CD4-positive, alpha-beta T cell treated with Interleukin-1 beta for 1 hour (primary cell): Measurements from ENCODE around the gene SDHA.

Source experiments
- DNase-seq, 2 donors: peaks; one replicate each; pipeline ENCODE4 v3.0.0-alpha.2; 2020 to 2022

The SDHA gene

DNA sequence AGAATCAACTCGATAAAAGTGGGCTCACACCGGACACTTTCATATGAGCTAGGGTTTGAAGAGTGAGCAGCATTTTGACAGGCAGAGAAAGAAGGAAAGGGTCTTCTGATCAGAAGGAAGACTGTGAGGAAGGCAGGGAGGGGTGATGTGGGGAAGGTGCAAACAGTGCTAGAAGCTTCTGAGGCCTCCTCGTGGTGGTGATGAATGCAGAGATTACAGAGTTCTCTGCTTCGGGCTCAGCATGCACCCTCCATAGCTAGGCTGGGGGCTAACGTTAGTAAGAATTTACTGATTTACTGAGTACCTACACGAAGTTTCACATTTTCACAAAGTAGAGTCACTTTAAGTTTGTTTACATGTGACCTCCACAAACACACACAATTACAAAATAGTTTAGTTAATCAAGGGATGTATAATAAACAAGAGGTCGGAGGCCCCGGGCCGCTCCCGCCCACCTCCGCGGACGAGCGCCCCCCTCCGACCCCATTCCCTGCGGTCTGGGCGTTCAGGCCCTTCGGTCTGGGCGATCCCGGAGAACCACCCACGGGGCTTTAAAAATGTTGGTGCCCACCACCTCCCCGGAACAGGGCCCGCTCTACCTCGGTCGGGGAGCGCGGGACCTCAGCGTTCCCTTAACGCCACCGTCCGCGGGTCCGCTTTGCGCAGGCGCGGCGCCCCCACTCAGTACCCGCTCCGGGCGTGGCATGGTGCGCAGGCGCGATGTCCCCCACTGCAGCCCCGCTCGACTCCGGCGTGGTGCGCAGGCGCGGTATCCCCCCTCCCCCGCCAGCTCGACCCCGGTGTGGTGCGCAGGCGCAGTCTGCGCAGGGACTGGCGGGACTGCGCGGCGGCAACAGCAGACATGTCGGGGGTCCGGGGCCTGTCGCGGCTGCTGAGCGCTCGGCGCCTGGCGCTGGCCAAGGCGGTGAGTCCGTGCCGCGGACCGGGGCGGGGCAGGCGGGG is at the start of gene SDHA, which contains the start of gene CCDC127:
SDHA (plus strand) TSS at position 827 of the 963 bp plus-strand sequence; CDS start at position 863, 36 bp downstream.
CCDC127 (minus strand) TSS at position 660 of the 963 bp plus-strand sequence. CDS start 1,304 bp downstream, outside the sequence.
- peak; percentile 97 to 98 for DNase-seq

DNA sequence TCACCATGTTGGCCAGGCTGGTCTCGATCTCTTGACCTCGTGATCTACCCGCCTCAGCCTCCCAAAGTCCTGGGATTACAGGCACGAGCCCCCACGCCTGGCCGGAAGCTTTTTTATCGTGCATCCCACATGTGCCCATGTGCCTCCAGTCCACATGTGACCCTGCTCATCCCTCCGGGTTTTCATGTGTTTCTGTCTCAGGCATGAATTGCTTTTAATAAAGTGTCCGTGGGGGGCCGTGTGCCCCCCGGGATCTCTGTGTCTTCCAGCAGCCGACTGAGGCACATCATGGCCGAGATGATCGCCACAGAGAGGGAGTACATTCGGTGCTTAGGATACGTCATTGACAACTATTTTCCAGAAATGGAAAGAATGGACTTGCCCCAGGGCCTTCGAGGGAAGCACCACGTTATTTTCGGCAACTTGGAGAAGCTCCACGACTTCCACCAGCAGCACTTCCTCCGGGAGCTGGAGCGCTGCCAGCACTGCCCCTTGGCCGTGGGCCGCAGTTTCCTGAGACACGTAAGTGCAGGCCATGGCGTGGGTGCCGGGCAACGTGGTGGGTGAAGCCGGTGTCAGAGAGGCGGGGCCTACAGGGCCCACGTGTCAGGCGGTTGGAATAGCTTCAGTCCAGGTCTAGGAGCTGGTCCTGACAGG is 48.9 kb upstream of the SDHA start:
- no peak for DNase-seq

GRCh38 chr5:169728-170094 is 48.4 kb upstream of the SDHA start:
- no peak for DNase-seq

DNA sequence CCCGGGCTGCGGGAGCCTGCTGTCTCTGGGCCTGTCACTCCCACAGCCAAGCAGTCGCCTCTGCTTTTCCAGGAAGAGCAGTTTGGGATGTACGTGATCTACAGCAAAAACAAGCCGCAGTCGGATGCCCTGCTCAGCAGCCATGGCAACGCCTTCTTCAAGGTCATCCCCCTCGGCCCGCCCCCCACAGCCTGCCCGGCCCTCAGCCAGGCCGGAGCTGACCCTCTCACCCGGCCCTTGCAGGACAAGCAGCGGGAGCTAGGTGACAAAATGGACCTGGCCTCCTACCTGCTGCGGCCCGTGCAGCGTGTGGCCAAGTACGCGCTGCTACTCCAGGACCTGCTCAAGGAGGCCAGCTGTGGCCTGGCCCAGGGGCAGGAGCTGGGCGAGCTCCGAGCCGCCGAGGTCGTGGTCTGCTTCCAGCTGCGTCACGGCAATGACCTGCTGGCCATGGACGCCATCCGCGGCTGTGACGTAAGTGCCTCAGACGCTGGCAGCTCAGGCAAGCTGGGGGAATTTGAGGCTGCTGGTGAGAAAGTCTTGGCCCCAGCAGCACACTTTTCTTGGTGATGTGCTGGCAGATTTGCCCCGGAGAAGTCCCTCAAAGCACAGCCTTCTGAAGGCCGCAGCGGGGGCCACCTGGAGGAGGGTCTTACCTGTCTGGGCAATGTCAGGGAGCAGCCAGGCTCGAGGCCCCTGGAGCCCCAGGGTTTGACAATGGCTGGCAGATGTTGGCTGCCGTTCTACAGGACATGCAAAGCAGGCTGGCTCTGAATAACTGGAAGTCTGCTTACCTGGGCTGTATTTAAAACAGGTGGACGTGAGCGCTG is 46.9 kb upstream of the SDHA start:
- no peak for DNase-seq

- no peak for DNase-seq
Measured at GRCh38 chr5:171801-172331, 46.3 kb upstream of the SDHA start.

DNA sequence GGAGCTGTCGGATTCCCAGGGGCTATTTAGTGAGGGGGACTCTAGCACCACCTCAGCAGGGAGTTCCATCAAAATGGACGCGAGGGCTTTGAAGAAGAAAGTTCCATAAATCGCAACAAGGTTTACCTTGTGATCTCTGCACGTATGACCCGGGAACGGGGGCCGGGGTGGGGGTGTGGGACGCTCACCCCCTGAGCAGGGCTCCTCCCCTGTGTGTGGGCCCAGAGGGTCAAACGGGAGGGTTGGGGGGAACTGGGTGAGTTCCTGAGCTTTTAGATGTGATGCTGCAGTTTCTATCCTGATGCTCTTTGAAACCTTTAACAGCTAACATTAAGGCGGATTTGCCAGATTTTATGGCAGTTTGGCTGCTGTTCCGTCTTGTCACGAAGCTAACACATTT is 45.7 kb upstream of the SDHA start:
- no peak for DNase-seq

DNA sequence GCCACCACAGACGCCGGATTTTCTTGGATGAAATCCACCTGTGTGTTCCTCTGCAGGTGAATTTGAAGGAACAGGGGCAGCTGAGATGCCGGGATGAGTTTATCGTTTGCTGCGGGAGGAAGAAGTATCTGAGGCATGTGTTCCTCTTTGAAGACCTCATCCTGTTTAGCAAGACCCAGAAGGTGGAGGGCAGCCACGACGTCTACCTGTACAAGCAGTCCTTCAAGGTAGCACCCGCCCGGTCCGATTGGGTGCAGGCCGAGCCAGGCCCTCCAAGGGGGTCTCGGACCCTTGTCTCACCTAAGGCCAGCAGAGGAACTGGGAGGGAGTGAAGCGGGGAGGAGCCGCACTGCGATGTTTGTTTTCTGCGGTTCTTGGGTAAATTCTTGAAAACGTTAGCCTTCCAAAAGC is 45.3 kb upstream of the SDHA start:
- no peak for DNase-seq

DNA sequence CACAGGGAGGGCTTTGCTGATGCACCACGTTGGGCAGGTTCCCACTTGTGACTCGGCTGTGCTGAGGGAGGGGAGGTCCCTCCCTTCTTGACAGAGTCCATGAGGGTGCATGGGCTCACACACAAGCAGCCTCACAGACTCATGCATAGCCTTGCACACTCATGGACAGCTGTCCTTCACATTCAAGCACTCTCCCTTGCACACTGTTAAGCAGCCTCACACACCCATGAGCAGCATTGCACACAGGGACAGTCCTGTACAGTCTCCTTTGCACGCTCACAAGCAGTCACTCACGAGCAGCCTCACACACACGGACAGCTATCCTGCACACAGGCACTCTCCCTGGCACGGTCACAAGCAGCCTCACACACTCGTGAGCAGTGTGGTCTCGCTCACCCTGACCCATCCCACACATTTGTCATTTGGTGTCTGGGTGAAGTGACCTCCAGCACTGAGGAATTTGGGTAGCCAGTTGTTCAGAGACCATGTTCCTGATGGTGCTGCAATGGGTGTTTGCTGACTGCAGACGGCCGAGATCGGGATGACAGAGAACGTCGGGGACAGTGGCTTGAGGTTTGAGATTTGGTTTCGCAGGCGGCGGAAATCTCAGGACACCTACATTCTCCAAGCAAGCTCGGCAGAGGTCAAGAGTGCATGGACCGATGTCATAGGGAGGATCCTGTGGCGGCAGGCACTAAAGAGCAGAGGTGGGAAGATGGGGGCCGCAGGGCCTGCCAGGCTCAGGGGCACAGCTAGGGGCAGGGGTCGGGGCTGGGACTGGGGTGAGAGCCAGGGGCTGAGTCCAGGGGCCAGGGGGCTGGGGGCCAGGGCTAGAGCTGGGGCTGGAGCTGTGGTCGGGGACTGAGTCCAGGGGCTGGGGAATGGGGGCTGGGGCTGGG is 44.5 kb upstream of the SDHA start:
- DNase-seq = no peak

DNA sequence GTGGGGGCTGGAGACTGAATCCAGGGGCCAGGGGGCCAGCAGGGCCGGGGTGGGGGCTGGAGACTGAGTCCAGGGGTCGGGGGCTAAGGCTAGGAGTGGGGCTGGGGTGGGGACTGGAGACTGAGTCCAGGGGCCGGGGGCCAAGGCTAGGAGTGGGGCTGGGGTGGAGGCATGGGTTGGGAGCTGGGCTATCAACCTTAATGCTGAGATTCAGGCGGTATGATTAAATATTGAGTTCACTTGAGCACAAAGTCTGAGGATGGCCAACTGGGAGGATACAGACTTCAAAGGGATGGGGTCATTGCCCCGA is 43.9 kb upstream of the SDHA start:
- no peak for DNase-seq

- no peak for DNase-seq
Measured at GRCh38 chr5:174876-175465, 43.1 kb upstream of the SDHA start.

- no peak for DNase-seq
Measured at GRCh38 chr5:176296-176823, 41.8 kb upstream of the SDHA start.

- DNase-seq = no peak
Measured at GRCh38 chr5:178110-178509, 40.0 kb upstream of the SDHA start.

DNA sequence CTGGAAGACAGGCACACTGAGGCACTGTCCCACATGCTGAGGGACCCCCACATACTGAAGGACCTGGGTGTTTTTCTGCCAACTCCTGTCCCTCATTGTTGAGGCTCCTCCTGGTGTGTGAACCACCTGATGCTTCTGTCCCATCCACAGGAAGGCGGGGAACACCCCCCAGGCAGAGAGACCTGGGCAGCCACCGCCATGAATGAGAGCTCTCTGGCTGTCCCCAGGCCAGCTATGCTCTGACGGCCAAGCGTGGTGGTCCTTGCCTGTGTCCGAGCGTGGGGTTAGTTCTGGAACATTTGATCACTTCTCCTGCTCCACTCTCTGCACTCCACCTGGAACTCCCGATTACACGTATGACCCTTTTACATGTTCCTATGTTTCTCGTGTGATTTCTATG is 38.7 kb upstream of the SDHA start:
- no peak for DNase-seq

- DNase-seq = no peak
Measured at GRCh38 chr5:180286-180918, 37.7 kb upstream of the SDHA start.

- DNase-seq = no peak
Measured at GRCh38 chr5:181160-181559, 37.0 kb upstream of the SDHA start.

DNA sequence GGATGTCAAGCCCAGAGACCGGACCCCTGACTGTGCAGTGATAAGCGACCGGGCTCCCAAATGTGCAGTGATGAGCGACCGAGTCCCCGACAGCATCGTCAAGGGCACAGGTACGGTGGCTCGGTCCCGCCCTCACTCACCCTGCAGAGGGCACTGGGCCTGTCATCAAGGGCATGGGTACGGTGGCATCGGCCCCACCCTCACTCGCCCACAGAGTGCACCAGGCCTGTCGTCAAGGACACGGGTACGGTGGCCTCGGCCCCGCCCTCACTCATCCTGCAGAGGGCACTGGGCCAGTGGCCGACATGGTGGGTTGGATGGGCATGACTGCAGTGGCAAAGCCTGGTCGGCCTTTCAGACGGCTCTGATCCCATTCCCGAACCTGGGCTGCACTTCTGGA is 36.6 kb upstream of the SDHA start:
- DNase-seq = no peak

DNA sequence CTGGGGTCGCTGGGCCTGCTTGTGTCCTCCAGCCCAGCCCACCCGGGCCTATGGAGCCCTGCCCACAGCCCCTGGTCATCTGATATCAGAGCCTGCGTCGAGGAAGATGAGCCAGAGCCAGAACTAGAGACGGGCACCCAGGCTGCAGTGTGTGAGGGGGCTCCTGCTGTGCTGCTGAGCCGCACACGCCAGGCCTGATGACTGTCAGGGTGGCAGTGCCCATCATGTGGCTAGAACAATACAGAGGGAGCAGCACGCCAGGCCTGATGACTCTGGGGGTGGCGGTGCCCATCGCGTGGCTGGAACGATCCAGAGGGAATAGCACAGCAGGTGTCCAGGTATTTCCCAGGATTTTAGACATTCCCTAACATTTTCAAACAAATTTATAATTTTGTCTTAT is 36.0 kb upstream of the SDHA start:
- no peak for DNase-seq

DNA sequence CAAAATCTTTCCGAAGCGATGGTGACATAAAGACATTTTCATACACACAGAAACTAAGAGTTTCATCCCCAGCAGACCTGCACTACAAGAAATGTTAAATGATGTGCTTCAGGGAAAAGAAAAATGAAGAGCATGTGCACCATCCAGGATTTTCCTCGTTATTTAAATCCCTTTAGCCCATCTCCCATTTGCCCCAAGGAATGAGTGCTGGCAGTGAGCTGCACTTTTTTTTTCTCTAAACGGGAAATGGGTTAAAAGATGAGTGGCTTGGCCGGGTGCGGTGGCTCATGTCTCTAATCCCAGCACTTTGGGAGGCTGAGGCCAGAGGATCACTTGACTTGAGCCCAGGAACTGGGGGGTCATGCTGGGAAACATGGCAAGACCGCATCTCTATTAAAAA is 33.6 kb upstream of the SDHA start:
- DNase-seq = no peak

GRCh38 chr5:185095-186070 is 32.7 kb upstream of the SDHA start:
- DNase-seq = no peak
